Uterus (tissue), 2 donors: ENCODE data around the gene UBE2L5.

ENCODE experiments used
- CTCF ChIP-seq, 4 experiments: fragments of 200-600 bp in 2 of 4; fragments of 450-650 bp in 2 of 4; sonication (generic) in 2 of 4; IDR thresholded peaks; one replicate each; pipeline ENCODE4 v1.5.1; 2016 to 2019; ENCODE audit warnings: antibody characterized with exemption in 4 of 4, mild to moderate bottlenecking in 2 of 4, moderate library complexity in 1 of 4
- POLR2A ChIP-seq, 2 donors: fragments of 450-650 bp; IDR thresholded peaks; one replicate each; pipeline ENCODE4 v1.6.1; 2016; ENCODE audit warnings: antibody characterized with exemption in 2 of 2, mild to moderate bottlenecking in 1 of 2, moderate library complexity in 1 of 2

GRCh38 chr13:30373727-30374126, 48.6 kb upstream of the UBE2L5 start:
- TF ChIP-seq CTCF (IDR thresholded peaks at IDR 0.05) (no peak), POLR2A (IDR thresholded peaks at IDR 0.05) (no peak)
